LNCAP (cell line): Measurements from ENCODE around the gene HTR2B.

Source experiments
- CTCF ChIP-seq: fragments of 450-650 bp; IDR thresholded peaks from 2 replicates; pipeline ENCODE4 v1.5.1; 2017; ENCODE audit warnings: mild to moderate bottlenecking

Gene HTR2B

GRCh38 chr2:231163414-231164095 lies 38.7 kb upstream of the HTR2B start:
- TF ChIP-seq CTCF: no peak

GRCh38 chr2:231163011-231163410 lies 38.2 kb upstream of the HTR2B start:
- TF ChIP-seq CTCF: no peak

GRCh38 chr2:231161877-231162329 lies 37.1 kb upstream of the HTR2B start:
- no peak for TF ChIP-seq CTCF

- TF ChIP-seq CTCF: no peak
Measured at GRCh38 chr2:231161252-231161839, 36.5 kb upstream of the HTR2B start.

GRCh38 chr2:231160701-231161100 lies 35.9 kb upstream of the HTR2B start:
- TF ChIP-seq CTCF: no peak

GRCh38 chr2:231159306-231159705 lies 34.5 kb upstream of the HTR2B start:
- TF ChIP-seq CTCF: no peak

GRCh38 chr2:231152800-231153557 lies 28.1 kb upstream of the HTR2B start:
- TF ChIP-seq CTCF: no peak
